Activated effector memory CD4-positive, alpha-beta T cell treated with Interleukin-2 at 50 U/mL for 16 hours (primary cell): ENCODE results near the gene MYO3B.

Experiments used
- DNase-seq: peaks from one replicate; pipeline ENCODE4 v3.0.0-alpha.2; 2020

The MYO3B gene

GRCh38 chr2:170161516-170162270 is 16.3 kb upstream of the MYO3B start:
- no peak for DNase-seq

- DNase-seq: no peak
Measured at GRCh38 chr2:170162271-170162632, 15.7 kb upstream of the MYO3B start.

GRCh38 chr2:170163411-170164065 is 14.4 kb upstream of the MYO3B start:
- no peak for DNase-seq

- no peak for DNase-seq
Measured at GRCh38 chr2:170165129-170165528, 12.8 kb upstream of the MYO3B start.

- no peak for DNase-seq
Measured at GRCh38 chr2:170166735-170167134, 11.2 kb upstream of the MYO3B start.

- no peak for DNase-seq
Measured at GRCh38 chr2:170170281-170171040, 7.5 kb upstream of the MYO3B start.

- no peak for DNase-seq
Measured at GRCh38 chr2:170176212-170176611, 1.7 kb upstream of the MYO3B start.

- DNase-seq: no peak
Measured at GRCh38 chr2:170180031-170180566, 2.2 kb downstream of the MYO3B start.

- no peak for DNase-seq
Measured at GRCh38 chr2:170181602-170182001, 3.7 kb downstream of the MYO3B start.

GRCh38 chr2:170185319-170185718 is 7.4 kb downstream of the MYO3B start:
- DNase-seq: no peak

- DNase-seq: no peak
Measured at GRCh38 chr2:170189757-170190156, 11.8 kb downstream of the MYO3B start.

- DNase-seq: no peak
Measured at GRCh38 chr2:170190172-170190571, 12.2 kb downstream of the MYO3B start.

GRCh38 chr2:170191166-170191866 is 13.4 kb downstream of the MYO3B start:
- DNase-seq: no peak

- no peak for DNase-seq
Measured at GRCh38 chr2:170196963-170197362, 19.0 kb downstream of the MYO3B start.

- DNase-seq: no peak
Measured at GRCh38 chr2:170201275-170201674, 23.3 kb downstream of the MYO3B start.

- no peak for DNase-seq
Measured at GRCh38 chr2:170201734-170202393, 23.9 kb downstream of the MYO3B start.

- DNase-seq: no peak
Measured at GRCh38 chr2:170202437-170202836, 24.5 kb downstream of the MYO3B start.

GRCh38 chr2:170204298-170204951 is 26.5 kb downstream of the MYO3B start:
- no peak for DNase-seq

GRCh38 chr2:170206246-170206645 is 28.3 kb downstream of the MYO3B start:
- DNase-seq: no peak

- DNase-seq: no peak
Measured at GRCh38 chr2:170206805-170207407, 29.0 kb downstream of the MYO3B start.

- no peak for DNase-seq
Measured at GRCh38 chr2:170207901-170208300, 30.0 kb downstream of the MYO3B start.
